Kidney capillary endothelial cell (primary cell): ENCODE data around the gene RAN.
"Not testable (repeated sequence)": the region's sequence is repeated elsewhere in the genome, so short reads cannot be mapped to it uniquely, and the experiment has no call there.

Experiments
- DNase-seq: peaks from one replicate; pipeline ENCODE4 v3.0.0-alpha.2; 2018; ENCODE audit warnings: low spot score

RAN gene

GRCh38 chr12:130849561-130850417, 22.1 kb upstream of the RAN start:
- DNase-seq, result no peak

- DNase-seq, result no peak
Observed at GRCh38 chr12:130850418-130851021, 21.3 kb upstream of the RAN start.

- no peak for DNase-seq
Observed at GRCh38 chr12:130856088-130856487, 15.8 kb upstream of the RAN start.

- DNase-seq, result no peak
Observed at GRCh38 chr12:130858084-130858483, 13.8 kb upstream of the RAN start.

- no peak for DNase-seq
Observed at GRCh38 chr12:130859161-130859560, 12.7 kb upstream of the RAN start.

GRCh38 chr12:130860311-130860710, 11.6 kb upstream of the RAN start:
- DNase-seq, result no peak

GRCh38 chr12:130862161-130862560, 9.7 kb upstream of the RAN start:
- no peak for DNase-seq

GRCh38 chr12:130862771-130863170, 9.1 kb upstream of the RAN start:
- DNase-seq, result not testable (repeated sequence)

GRCh38 chr12:130863298-130863697, 8.6 kb upstream of the RAN start:
- no peak for DNase-seq

- no peak for DNase-seq
Observed at GRCh38 chr12:130868412-130868811, 3.5 kb upstream of the RAN start.

GRCh38 chr12:130870442-130871285, 1.2 kb upstream of the RAN start:
- peak; percentile 28 for DNase-seq

- no peak for DNase-seq
Observed at GRCh38 chr12:130872179-130873096, 572 bp downstream of the RAN start.

- DNase-seq, result no peak
Observed at GRCh38 chr12:130873106-130873795, 1.4 kb downstream of the RAN start.

- DNase-seq, result no peak
Observed at GRCh38 chr12:130873825-130874224, 2.0 kb downstream of the RAN start.

- DNase-seq, result no peak
Observed at GRCh38 chr12:130874696-130875095, 2.8 kb downstream of the RAN start.

GRCh38 chr12:130875193-130875592, 3.3 kb downstream of the RAN start:
- DNase-seq, result no peak

- not testable (repeated sequence) for DNase-seq
Observed at GRCh38 chr12:130875708-130876107, 3.8 kb downstream of the RAN start.

- no peak for DNase-seq
Observed at GRCh38 chr12:130876297-130876696, 4.4 kb downstream of the RAN start.

- DNase-seq, result no peak
Observed at GRCh38 chr12:130876758-130877157, 4.9 kb downstream of the RAN start.

GRCh38 chr12:130877333-130877732, 5.5 kb downstream of the RAN start:
- DNase-seq, result no peak
